OCI-LY3 (cell line): Measurements from ENCODE around the gene SPOCK3.

Experiments
- H2AFZ ChIP-seq: fragments of 200-600, 300-600 bp; shearing (Covaris generic); 2 replicates; pipeline ENCODE4 v1.6.0; 2014; ENCODE audit warnings: antibody characterized with exemption, low read depth, low read length
- H3K27ac ChIP-seq: fragments of 200-600, 300-600 bp; sonication (generic); 2 replicates; pipeline ENCODE4 v1.5.1; 2014; ENCODE audit warnings: mild to moderate bottlenecking, low read length, moderate library complexity, mixed read lengths
- H3K27me3 ChIP-seq: fragments of 200-600, 300-600 bp; sonication (generic); 2 replicates; pipeline ENCODE4 v1.6.1; 2014; ENCODE audit warnings: low read depth, low read length, mixed read lengths
- H3K36me3 ChIP-seq: fragments of 200-600, 300-600 bp; sonication (generic); replicated peaks from 2 replicates; pipeline ENCODE3; 2014; ENCODE audit warnings: low read depth, low read length, mixed read lengths
- H3K4me1 ChIP-seq: fragments of 300-600, 200-600 bp; sonication (generic); 2 replicates; pipeline ENCODE4 v1.6.1; 2014; ENCODE audit warnings: low read length, mixed read lengths
- H3K4me2 ChIP-seq: fragments of 200-600, 300-600 bp; sonication (generic); 2 replicates; pipeline ENCODE4 v1.6.1; 2014; ENCODE audit warnings: low read length, mixed read lengths
- H3K4me3 ChIP-seq: fragments of 300-600, 200-600 bp; sonication (generic); 2 replicates; pipeline ENCODE4 v1.5.1; 2014; ENCODE audit warnings: antibody characterized with exemption, mild to moderate bottlenecking, low read length, moderate library complexity
- H3K79me2 ChIP-seq: fragments of 300-600, 200-600 bp; shearing (Covaris generic); 2 replicates; pipeline ENCODE4 v1.6.1; 2014; ENCODE audit warnings: mild to moderate bottlenecking, low read length, mixed read lengths
- H3K9ac ChIP-seq: fragments of 300-600, 200-600 bp; shearing (Covaris generic); 2 replicates; pipeline ENCODE4 v1.6.0; 2014; ENCODE audit warnings: mild to moderate bottlenecking, low read length, moderate library complexity
- H3K9me3 ChIP-seq: fragments of 200-600, 300-600 bp; shearing (Covaris generic); 2 replicates; pipeline ENCODE4 v1.6.1; 2014; ENCODE audit warnings: low read length, mixed read lengths; ENCODE audit not compliant: insufficient read depth
- H4K20me1 ChIP-seq: fragments of 200-600, 300-600 bp; sonication (generic); 2 replicates; pipeline ENCODE4 v1.6.1; 2016; ENCODE audit warnings: low read length, mixed read lengths; ENCODE audit not compliant: insufficient read depth
- CTCF ChIP-seq: fragments of 200-600, 300-600 bp; sonication (generic); IDR thresholded peaks from 2 replicates; pipeline ENCODE4 v1.5.1; 2014; ENCODE audit warnings: antibody characterized with exemption, low read length, low read depth
- EZH2phosphoT487 ChIP-seq: fragments of 200-600 bp; shearing (Covaris generic); IDR thresholded peaks from 2 replicates; pipeline ENCODE4 v1.6.1; 2018; ENCODE audit warnings: antibody characterized with exemption, mixed run types, low read depth

Gene SPOCK3

GRCh38 chr4:167150587-167150986 is 83.7 kb downstream of the SPOCK3 start:
- no peak overlapping the region for H3K4me3 ChIP-seq
- H3K4me1 ChIP-seq: no peaks in the 10 kb centered on the region
- no peak overlapping the region for H2AFZ ChIP-seq
- no peaks in the 10 kb centered on the region for H4K20me1 ChIP-seq
- H3K27ac ChIP-seq: no peak overlapping the region
- H3K27me3 ChIP-seq: no peaks in the 10 kb centered on the region
- H3K9me3 ChIP-seq: no peaks in the 10 kb centered on the region
- no peaks in the 10 kb centered on the region for H3K79me2 ChIP-seq
- H3K36me3 ChIP-seq: no peaks in the 10 kb centered on the region
- TF ChIP-seq CTCF (no peak), EZH2phosphoT487 (no peak)
- H3K4me2 ChIP-seq: no peak overlapping the region
- H3K9ac ChIP-seq: no peak overlapping the region

GRCh38 chr4:167144605-167145004 is 89.7 kb downstream of the SPOCK3 start:
- H3K4me1 ChIP-seq: no peaks in the 10 kb centered on the region
- TF ChIP-seq CTCF: no peak
- no peak for TF ChIP-seq EZH2phosphoT487
- H3K4me3 ChIP-seq: no peak overlapping the region
- H3K9me3 ChIP-seq: no peaks in the 10 kb centered on the region
- no peak overlapping the region for H3K9ac ChIP-seq
- no peaks in the 10 kb centered on the region for H3K27me3 ChIP-seq
- no peaks in the 10 kb centered on the region for H3K36me3 ChIP-seq
- H3K79me2 ChIP-seq: no peaks in the 10 kb centered on the region
- no peak overlapping the region for H3K27ac ChIP-seq
- H4K20me1 ChIP-seq: no peaks in the 10 kb centered on the region
- no peak overlapping the region for H2AFZ ChIP-seq
- no peak overlapping the region for H3K4me2 ChIP-seq

GRCh38 chr4:167143018-167143417 is 91.3 kb downstream of the SPOCK3 start:
- Histone ChIP-seq H4K20me1 (no peaks in the 10 kb centered on the region), H2AFZ (no peak overlapping the region), H3K4me1 (no peaks in the 10 kb centered on the region), H3K27me3 (no peaks in the 10 kb centered on the region), H3K79me2 (no peaks in the 10 kb centered on the region), H3K9me3 (no peaks in the 10 kb centered on the region), H3K36me3 (no peaks in the 10 kb centered on the region), H3K27ac (no peak overlapping the region), H3K9ac (no peak overlapping the region), H3K4me2 (no peak overlapping the region), H3K4me3 (no peak overlapping the region)
- TF ChIP-seq EZH2phosphoT487 (no peak), CTCF (no peak)

GRCh38 chr4:167136270-167136669 is 98.0 kb downstream of the SPOCK3 start:
- Histone ChIP-seq H3K4me3 (no peak overlapping the region), H3K27ac (no peak overlapping the region), H3K4me2 (no peak overlapping the region), H3K36me3 (no peaks in the 10 kb centered on the region), H3K4me1 (no peaks in the 10 kb centered on the region), H2AFZ (no peak overlapping the region), H3K79me2 (no peaks in the 10 kb centered on the region), H3K27me3 (no peaks in the 10 kb centered on the region), H3K9ac (no peak overlapping the region), H3K9me3 (no peaks in the 10 kb centered on the region), H4K20me1 (no peaks in the 10 kb centered on the region)
- TF ChIP-seq CTCF (no peak), EZH2phosphoT487 (no peak)
